EL (cell line): Measurements from ENCODE around the gene CYS1.

Experiments
- DNase-seq: peaks from one replicate; pipeline ENCODE4 v3.0.0-alpha.2; 2016

CYS1 gene

DNA sequence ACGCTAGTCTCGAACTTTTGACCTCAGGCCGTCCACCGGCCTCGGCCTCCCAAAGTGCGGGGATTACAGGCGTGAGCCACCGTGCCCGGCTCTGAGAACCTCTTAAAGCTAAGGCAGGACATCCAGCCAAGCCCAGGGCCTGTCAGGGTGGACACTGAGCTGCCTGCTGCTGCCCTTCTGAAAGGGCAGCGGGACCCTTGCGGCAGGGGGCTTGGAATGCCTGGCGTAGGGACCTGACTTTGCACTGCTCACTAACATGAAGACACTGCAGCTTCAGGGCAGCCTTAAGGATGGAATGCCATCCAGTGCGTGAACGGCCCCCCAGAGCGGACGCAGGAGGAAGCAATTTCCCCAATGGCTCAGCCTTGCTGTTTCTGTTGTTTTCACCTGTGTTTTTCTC is 9.0 kb downstream of the CYS1 start:
- DNase-seq = no peak

DNA sequence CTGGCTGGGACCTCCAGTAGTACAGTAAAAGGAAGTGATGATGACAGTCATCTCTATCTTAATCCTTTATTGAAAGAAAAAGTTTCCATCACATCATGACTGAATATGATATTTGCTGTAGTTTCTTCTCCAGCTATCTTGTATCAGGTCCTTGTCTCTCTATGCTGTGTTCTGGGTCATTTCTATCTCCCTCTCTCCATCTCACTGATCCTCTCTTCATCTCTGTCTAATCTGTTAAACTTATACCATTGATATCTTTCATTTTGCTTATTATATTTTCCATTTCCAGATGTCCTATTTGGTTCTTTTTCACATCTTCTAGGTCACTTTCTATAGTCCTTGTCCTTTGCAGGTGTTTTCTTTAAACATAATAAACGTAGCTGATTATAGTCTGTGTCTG is 12.3 kb downstream of the CYS1 start:
- no peak for DNase-seq

DNA sequence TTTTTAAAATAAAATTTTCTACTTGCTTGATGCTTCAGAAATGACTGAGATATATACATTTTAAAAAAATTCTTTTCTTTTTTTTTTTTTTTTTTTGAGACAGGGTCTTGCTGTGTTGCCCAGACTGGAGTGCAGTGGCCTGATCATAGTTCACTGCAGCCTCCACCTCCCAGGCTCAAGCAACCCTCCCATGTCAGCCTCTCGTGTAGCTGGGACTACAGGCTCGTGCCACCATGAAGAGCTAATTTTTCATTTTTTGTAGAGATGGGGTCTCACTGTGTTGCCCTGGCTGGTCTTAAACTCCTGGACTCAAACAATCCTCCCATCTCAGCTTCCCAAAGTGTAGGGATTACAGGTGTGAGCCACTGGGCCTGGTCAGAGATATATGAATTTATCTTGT is 12.9 kb downstream of the CYS1 start:
- DNase-seq = no peak

DNA sequence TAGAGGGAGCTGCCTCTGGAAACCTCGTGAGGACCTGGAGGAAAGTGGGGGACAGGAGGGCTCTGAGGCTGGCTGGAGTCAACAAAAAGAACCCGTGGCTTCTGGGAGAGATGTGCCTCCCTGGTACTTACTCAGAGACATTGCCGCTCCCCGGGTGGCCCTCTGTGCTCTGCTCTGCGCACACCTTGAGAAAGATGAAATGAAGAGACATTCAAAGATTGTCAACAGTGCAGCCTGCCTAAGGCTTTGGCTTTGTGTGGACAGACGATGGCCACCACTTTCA is 14.5 kb downstream of the CYS1 start:
- DNase-seq = no peak

DNA sequence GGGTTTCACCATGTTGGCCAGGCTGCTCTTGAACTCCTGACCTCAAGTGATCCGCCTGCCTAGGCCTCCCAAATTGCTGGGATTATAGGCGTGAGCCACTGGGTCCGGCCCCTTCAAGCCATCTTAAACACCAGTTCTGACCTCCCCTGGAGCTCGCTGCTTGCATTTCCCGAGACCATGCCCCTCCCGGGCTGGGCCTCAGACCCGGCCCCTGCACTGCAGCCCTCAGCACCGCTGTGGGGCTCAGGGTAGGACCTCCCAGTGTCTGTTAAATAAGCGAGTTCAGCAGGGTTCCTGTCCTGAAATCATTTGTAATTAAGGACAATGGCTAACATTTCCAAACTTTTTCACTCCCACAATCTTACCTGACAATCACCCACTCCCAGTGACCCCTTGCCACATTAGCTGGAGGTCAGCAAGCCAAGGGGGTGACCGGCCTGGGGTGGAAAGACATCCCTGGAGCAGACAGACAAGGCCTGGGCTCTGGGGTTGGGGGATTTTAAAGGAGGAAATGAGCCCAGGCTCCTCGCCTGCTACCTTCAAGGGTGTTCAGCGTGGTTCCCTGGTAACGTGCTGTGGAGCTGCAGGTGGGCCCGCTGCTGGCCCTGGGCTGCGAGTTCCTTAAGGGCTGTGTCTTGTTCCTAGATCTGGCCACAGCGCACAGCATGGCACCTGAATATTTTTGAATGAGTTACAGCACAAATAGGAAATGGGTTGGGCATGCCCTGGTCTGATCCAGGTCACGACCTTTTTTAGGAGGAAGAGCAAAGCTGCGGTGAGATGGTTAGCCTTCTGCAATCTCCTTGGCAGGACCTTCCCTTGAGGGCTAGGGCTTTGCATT is 15.1 kb downstream of the CYS1 start:
- no peak for DNase-seq

DNA sequence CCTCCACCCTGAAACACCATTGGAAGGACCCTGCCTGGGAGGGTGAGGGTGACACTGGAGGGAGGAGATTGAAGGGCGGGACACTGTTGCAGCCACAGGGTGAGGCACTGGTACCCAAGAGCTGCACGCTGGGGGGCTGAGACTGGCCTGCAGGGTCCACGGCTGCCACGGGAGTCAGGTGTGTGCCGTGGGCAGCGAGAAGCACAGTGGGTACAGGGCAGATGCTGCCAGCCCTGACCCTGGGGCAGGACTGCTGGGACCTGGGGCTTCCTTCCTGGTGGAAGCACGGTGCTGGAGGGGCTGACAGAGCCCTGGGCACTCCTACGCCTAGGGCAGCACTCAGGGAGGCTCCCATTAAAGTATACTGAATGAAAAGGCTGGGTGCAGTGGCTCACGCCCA is 16.6 kb downstream of the CYS1 start:
- no peak for DNase-seq

DNA sequence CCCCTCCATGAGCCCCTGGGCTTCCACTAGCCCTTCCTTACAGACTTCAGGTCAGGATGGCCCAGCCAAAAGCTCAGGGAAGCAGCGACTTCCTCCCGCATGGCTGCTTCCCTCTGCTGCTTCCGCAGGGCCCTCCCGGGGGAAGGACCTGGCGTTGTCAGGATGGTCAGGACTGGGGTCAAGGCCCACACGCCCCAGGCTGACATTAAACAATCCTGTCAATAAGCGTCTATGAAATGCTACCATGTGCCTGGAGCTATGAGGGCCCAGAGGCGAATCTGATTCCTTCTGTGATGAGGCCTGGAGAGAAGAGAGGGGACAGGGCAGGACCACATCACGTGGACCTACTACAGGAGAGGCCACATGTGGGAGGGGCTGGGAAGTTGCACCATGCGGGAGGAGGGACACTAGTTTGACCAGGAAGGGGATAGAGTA is 17.3 kb downstream of the CYS1 start:
- DNase-seq = no peak

DNA sequence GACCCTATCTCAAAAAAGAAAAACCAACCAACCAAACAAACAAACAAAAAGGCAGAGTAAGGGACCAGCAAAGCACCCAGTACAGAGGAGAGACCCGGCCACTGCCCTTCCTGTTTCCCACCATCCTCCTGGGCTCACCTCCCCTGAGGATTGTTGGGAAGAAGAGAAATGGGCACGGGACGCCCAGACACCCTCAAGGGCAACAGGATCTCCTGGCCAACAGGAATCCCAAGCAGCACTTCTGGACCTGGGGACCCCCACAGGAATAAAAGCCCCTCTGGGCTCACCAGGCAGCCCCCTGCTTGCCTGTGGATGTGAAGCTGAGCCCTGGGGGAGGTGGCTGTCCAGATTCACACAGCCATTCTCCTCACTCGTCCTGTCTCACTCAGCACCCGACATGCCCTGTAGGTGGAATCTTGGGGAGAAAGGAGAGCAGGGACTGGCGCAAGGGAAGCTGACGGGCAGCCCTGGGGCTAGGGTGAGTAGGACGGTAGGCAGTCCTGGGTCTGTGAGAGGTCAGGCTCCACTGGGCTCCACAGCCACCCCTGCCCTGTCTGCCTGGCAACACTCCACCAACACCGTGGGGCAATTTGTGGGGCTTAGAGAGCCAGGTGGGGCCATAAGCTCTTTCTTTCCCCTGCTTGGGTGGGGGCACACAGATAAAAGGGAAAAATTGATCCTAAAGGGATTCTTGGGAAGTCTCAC is 18.8 kb downstream of the CYS1 start:
- DNase-seq = no peak

DNA sequence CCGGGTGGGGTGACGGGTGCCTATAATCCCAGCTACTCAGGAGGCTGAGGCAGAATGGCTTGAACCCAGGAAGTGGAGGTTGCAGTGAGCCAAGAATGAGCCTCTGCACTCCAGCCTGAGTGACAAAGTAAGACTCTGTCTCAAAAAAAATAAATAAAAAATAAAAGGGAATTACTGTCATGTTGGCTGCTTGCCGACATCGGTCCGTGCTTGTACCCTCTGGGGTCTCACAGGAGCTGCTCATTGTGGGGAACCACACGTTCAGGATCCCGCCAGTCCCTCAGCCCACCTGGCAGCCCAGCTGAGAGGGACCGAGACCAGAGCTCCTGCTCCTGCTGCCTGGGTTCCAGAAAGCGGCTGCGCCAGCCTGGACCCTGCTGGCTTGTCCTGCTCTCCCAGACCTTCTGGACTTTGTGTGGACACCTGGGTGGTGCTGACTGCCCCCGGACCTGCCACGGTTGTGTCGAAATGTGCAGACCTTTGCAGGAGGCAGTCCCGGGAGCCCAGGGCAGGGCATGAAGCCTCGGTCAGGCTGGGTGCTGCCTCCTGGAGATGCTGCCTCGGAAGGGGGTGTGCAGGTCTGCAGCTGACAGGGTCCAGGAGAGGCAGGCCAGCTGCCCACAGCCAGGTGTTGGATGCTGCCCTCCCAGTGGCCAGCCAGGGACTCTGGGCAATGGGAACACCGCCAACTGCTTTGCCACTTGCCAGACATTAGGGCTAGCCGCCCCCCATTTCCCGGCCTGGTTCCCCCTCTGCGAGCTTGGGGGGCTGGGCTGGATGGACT is 20.5 kb downstream of the CYS1 start:
- no peak for DNase-seq

DNA sequence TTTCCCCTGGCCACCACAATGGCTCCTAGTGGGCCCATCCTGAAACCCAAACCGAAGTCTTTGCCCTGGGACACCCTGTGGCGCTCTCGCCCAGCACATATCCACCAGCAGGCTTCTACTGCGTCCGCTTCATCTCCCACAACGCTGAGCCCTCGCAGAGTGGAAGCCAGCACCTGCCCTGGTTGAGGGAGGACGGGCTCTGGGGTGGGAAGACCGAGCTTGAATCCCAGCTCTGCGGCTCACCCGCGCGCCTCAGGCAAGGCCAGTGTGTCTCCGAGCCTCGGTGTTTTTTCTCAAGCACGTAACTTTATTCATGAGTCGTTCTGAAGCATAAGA is 21.2 kb downstream of the CYS1 start:
- no peak for DNase-seq

DNA sequence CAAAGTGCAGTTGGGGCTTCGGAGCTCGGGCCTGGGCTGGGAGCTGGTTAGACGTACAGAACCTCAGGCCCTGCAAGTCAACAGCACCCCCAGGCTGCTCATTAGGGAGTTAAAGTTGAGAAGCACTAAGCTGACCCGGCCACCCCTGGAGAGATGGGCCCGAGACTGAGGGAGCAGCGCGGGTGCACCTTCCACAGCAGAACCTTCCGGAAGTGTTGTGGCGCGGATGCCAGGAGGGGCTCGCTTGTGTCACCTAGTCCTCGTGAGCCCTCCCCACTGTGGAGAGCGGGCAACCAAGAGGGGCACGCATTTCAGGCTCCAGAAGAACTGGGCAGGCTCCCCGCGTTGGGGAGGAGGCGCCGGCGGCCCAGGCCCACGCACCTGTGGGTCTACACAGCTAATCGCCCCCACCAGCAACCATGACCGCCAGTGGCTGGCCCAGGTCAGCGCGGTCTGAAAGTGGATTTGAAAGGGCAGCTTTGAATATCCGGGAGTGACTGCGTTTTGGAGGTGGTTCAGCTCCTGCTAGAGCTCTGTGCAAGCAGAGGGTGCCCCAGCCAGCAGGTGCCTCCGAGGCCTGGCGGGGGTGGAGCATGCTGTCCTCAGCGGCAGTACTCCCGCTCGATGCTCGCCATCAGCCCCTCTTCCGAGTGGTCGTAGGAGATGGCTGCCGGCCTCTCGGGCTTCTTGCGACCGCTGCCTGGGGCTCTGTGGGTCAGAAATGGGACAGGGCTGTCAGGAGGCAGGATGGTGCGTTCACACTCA is 21.8 kb downstream of the CYS1 start:
- no peak for DNase-seq

DNA sequence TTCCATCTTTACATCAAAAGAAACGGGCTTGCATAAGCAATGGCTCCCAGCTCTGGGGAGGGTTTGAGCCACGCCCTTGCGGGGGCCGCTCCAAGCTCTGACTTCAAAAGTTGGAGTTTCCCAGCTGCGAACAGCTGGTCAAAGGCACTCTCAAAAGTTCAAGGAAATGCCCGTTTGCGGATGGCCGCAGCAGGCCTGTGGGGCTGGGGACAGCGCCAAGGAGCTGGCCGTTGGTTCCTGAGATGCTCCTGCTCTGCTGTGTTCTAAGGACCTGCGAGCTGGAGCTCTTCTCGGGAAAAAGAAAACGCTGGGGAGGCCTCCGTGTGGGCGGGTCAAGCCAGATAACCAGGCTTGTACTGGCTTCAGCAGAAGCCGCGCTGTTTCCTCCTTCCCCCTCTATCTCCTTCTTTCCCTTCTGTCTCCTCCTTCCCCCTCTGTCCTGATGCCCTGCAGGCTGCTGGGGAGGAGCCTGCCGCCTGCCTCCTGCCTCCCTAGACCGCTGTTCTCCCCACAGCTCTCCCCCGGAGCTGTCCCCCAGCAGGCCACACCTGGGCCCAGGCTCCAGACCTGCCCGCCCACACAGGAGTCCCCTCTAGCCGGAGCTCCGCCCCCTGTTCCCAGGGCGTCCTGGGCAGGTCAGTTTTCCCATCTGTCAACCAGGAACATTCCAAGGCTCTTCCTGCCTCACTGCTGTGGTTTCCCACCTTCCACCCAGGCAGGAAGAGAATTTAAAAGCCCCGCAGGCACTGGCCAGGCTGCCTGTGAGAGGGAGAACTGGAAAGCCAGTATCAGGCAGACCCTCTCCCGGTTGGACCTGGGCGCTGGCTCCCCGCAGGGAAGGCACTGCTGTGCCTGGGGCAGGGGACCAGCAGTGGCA is 22.7 kb downstream of the CYS1 start:
- DNase-seq = peak; percentile 74

DNA sequence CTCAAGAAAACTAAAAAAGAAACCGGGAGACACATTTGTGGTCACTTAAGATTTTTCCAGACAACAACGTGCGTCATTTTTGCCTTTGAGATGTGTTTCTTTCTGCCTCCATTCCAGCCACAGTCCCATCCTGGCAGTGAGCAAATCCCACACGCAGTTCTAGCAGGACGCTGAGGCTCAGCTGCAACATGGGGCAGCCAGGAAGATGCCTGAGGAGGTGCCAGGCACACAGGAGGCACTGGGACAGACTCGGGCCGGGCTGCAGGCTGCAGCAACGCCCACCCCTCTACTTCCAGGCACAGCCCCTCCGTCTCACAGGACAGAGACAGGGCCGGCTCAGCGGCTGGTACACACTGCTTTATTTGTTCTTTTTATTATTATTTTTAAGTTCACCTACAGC is 23.8 kb downstream of the CYS1 start:
- no peak for DNase-seq

DNA sequence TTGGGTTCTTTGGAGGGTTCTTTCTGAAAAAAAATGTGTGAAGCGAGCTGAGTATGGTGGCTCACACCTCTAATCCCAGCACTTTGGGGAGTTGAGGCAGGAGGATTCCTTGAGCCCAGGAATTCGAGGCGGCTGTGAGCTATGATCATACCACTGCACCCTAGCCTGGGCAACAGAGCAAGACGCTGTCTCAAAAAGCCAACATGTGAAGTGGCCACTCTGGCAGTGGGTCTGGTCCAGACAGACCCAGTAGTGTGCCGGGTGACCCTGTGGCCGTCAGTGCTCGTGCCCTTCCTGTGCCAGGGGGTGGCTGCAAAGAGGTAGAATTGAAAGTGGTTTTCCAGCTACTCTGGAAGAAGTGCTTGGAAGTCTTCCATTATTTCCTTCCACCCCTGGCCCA is 25.2 kb downstream of the CYS1 start:
- no peak for DNase-seq

DNA sequence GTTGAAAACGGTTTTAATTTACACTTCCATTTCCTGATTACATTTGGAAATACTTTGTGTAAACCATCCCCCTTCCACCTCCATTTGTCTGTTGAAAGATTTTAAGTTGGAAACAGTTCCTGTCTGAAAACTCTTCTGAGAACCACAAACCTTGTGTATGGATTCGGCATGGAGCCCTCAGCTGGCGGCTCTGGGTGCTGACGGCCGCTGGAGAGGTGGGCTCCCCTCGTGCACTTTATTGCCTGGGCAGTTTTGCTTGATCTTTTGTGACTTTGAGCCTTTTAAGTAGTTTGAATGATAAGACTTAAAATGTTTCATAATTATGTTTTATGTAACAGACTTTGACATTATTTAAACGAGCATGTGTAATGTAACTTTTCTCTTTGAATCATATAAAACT is 25.8 kb downstream of the CYS1 start:
- DNase-seq = no peak

DNA sequence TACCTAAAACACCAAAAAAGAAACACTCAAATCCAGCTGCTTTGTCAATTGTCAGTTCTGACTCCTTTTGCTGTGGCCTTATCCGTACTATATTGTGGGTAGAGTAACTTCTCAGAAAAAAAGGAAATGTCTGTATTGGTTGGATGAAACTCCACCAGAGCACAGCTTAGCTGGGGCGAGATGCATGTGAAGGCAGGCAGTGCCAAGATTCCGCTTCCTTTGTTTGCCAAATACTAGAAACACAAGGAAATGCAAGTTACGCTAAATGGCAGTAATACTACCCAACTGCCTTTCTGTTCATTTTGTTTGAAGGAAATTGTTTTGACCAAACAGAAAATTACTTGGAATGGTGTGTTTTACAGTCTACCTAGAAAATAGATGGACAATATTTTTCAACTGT is 26.9 kb downstream of the CYS1 start:
- no peak for DNase-seq

DNA sequence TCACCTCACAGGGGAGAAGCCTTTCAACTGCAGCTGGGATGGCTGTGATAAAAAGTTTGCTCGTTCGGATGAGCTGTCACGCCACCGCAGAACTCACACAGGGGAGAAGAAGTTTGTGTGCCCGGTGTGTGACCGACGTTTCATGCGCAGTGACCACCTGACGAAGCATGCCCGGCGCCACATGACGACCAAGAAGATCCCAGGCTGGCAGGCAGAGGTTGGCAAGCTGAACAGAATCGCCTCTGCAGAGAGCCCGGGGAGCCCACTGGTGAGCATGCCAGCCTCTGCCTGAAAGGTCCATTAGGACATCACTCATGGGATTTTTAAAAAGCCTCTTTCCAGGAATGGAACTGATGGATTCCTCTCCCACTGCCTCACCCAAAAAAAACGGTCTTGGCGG is 28.0 kb downstream of the CYS1 start:
- DNase-seq = no peak

DNA sequence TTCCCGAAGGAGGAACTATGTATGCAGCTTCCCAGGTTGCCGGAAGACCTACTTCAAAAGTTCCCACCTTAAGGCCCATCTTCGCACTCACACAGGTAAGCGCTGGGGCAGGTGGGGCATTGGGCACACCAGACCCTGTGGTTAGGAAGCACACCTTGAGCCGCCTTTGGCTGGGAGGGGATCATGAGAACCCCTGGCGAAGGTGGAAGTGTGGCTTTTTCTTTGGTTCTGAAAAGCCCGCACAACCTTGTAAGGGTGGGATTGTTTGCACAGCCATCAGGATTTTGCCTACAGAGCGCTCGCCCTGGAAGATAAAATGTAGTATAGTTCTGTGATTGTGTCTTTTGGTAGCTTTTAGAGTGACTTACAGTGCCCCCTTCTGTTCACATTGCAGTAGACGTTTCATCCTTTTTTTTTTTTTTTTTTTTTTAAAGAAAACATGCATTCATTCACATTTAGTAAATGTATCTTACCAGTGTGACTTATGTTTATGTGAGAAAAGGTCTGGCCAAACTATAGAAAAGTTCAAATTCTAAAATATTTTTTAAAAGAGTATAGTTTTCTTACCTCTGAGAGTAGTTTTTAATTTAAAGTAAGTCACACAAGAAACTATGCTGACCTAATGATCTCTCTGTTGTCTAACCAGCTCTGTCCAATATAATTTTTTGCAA is 31.6 kb downstream of the CYS1 start:
- peak; percentile 55 for DNase-seq

DNA sequence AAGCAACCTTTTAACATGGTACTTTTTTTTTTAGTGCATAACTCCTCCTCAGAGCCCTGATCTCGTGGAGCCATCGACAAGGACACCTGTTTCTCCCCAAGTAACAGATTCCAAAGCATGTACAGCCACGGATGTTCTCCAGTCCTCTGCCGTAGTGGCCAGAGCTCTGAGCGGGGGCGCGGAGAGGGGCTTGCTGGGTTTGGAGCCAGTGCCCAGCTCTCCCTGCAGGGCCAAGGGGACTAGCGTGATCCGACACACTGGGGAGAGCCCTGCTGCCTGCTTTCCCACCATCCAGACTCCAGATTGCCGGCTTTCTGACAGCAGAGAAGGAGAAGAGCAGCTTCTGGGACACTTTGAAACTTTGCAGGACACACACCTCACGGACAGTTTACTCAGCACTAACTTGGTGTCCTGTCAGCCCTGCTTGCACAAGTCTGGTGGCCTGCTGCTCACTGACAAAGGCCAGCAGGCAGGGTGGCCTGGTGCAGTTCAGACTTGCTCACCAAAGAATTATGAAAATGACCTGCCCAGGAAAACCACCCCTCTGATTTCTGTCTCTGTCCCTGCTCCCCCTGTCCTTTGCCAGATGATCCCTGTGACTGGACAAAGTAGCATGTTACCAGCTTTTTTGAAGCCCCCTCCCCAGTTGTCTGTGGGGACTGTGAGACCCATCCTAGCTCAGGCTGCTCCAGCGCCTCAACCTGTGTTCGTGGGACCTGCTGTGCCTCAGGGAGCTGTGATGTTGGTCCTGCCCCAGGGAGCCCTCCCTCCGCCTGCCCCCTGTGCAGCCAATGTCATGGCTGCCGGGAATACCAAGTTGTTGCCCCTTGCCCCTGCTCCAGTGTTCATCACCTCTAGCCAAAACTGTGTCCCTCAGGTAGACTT is 32.4 kb downstream of the CYS1 start:
- no peak for DNase-seq

DNA sequence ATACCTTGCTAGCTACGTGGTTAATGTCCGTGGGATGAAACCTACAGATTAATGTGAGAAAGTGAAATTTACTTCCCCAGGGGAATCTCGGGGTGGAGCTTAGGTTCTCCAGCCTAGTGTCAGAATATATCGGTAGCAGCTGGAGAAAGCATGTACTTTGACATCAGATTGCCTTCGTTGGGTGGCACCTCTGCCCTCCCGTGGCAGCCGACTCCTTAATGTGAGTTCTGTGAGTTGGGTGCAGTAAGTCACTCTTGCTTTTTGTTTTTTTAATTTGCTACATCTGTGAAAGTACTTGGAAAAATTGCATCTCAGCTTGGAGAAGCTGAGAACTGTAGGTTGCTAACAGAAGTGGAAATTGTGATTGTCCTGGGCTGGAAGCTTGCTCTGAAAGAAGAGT is 33.3 kb downstream of the CYS1 start:
- no peak for DNase-seq
